Measurements from ENCODE around the gene ANXA5.

DNA sequence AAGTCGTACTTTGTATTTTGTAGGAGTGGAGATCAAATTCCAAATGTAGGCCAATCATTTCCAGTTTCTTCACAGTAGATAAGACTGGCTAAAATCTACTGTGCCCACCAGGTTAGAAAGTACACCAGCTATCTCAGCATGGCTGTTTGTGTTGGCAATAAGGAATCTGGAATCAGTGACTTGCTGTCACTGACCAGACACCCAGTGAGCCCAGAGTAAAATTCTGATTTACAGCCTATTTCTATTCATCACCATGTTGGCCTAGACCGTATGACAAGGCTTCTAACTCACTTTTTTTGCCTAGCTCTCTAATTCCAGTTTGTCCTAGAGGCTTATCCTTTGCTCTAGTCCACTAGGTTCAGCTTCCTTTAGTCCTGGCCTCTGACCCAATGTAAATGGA lies 42.8 kb upstream of the ANXA5 start:
- TF ChIP-seq, protein P1, sequence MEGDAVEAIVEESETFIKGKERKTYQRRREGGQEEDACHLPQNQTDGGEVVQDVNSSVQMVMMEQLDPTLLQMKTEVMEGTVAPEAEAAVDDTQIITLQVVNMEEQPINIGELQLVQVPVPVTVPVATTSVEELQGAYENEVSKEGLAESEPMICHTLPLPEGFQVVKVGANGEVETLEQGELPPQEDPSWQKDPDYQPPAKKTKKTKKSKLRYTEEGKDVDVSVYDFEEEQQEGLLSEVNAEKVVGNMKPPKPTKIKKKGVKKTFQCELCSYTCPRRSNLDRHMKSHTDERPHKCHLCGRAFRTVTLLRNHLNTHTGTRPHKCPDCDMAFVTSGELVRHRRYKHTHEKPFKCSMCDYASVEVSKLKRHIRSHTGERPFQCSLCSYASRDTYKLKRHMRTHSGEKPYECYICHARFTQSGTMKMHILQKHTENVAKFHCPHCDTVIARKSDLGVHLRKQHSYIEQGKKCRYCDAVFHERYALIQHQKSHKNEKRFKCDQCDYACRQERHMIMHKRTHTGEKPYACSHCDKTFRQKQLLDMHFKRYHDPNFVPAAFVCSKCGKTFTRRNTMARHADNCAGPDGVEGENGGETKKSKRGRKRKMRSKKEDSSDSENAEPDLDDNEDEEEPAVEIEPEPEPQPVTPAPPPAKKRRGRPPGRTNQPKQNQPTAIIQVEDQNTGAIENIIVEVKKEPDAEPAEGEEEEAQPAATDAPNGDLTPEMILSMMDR (IDR thresholded peaks at IDR 0.05), result no peak
- TF ChIP-seq TCF7L2 (IDR thresholded peaks at IDR 0.05; ENCODE audit: low read depth, low read length), result no peak
- no peak for TF ChIP-seq POLR2AphosphoS5 (IDR thresholded peaks at IDR 0.05; ENCODE audit: low read depth, low read length)
- TF ChIP-seq REST (IDR thresholded peaks at IDR 0.05; ENCODE audit: insufficient read depth in 1 of 2, low read depth in 2 of 2, low read length in 1 of 2), result no peak
- no peak for TF ChIP-seq SIN3A (IDR thresholded peaks at IDR 0.05; ENCODE audit: borderline replicate concordance, insufficient read depth, low read depth, low read length)
